Psoas muscle (tissue), 8 donors: ENCODE measurements around the gene SYT1. TPM values are rescaled to one million over a fixed set of nuclear protein-coding genes. Genes with fewer than 3 reads are reported as not detected.

Experiments
- ATAC-seq, 4 donors: fragments of 200-7000 bp; cut with Tn5 transposase; one replicate each; pipeline ENCODE4 v1.9.1; 2020; ENCODE audit warnings: moderate library complexity in 3 of 4, mild to moderate bottlenecking in 2 of 4
- DNase-seq, 2 donors: peaks; one replicate each; pipeline ENCODE4 v3.0.0-alpha.2; 2020
- H3K27ac ChIP-seq: fragments of 200-600 bp; one replicate; pipeline ENCODE4 v1.8.0; 2022
- H3K27me3 ChIP-seq, 3 donors: fragments of 200-600 bp in 1 of 3; one replicate each; pipeline versions ENCODE4 v1.6.1 to v1.8.0; 2013 to 2022; ENCODE audit warnings: low read length in 2 of 3, mild to moderate bottlenecking in 2 of 3, moderate library complexity in 1 of 3; ENCODE audit not compliant: insufficient read depth in 3 of 3
- H3K36me3 ChIP-seq, 2 donors: fragments of 200-600 bp in 1 of 2; one replicate each; pipeline versions ENCODE4 v1.6.1 to v1.8.0; 2013 to 2022; ENCODE audit warnings: low read depth in 1 of 2, mild to moderate bottlenecking in 1 of 2, moderate library complexity in 1 of 2; ENCODE audit not compliant: insufficient read depth in 1 of 2
- H3K4me1 ChIP-seq: fragments of 200-600 bp; one replicate; pipeline ENCODE4 v1.8.0; 2022
- H3K4me3 ChIP-seq: fragments of 200-600 bp; one replicate; pipeline ENCODE4 v1.8.0; 2022; ENCODE audit warnings: mild to moderate bottlenecking
- H3K9me3 ChIP-seq: fragments of 200-600 bp; one replicate; pipeline ENCODE4 v1.8.0; 2022
- CTCF ChIP-seq: fragments of 200-600 bp; IDR thresholded peaks from one replicate; pipeline ENCODE4 v1.8.0; 2022; ENCODE audit warnings: antibody characterized with exemption
- WGBS, 3 donors: extraction: QIAGEN DNeasy Blood & Tissue Kit; methylation state at CpG; one replicate each; pipeline versions ENCODE4 v1.1.6 to v1.1.7; 2013; 5-methylcytosine and 5-hydroxymethylcytosine counted together
- intact Hi-C, 2 donors: fragments of 100-400 bp; cut with DNase I; formaldehyde crosslinking; loops; one replicate each; pipeline versions ENCODE4 v1.11.0 to v1.14.2; 2022
- polyA plus RNA-seq, 3 donors: library from polyadenylated mRNA; stranded (reverse); fragments of 200-250 nt; gene quantifications; one replicate each; pipeline ENCODE4 v1.2.3, GENCODE V29; 2013
- total RNA-seq, 4 donors: library from RNA; stranded (reverse); fragmentation: NEBNext Ultra II Directional in 2 of 4; extraction: Animal tissue kit (Norgen Biotek cat#: 25700) in 2 of 4; gene quantifications; one replicate each; pipeline versions ENCODE4 v1.2.1 to v1.2.4, GENCODE V29; 2021 to 2023
- donor health status: healthy with polysubstance abuse.
- donor health status: DM: no; HTN: no; CAD: no; lungs with moderate emphysema.
- donor health status: Bipolar disorder and iron deficiency.
- donor health status: healthy.
- donor health status: DM: yes; HTN: yes; CAD: no.
- donor health status: DM: no; HTN: no; CAD: no.
- donor health status: DM: no; HTN: no; CAD: no.
- donor health status: DM: yes; HTN: yes; CAD: no.

The SYT1 gene
- total and polyA plus RNA-seq, 7 donors: 0.05 to 0.34 (median 0.14) TPM; not detected in 2

GRCh38 chr12:79238246-79238645 lies 373.7 kb downstream of the SYT1 start:
- TF ChIP-seq CTCF: no peak
- WGBS, 3 donors: 84 to 97% (median 95%) methylated on average over 3 of the region's 3 CpGs

GRCh38 chr12:79247494-79247893 lies 382.9 kb downstream of the SYT1 start:
- no peaks in the 10 kb centered on the region for H3K27me3 ChIP-seq
- WGBS, 3 donors: 88 to 92% (median 89%) methylated on average over 2 of the region's 2 CpGs
- ATAC-seq: no peak
- intact Hi-C loops: no loop called here
- TF ChIP-seq CTCF: no peak
- no peaks in the 10 kb centered on the region for H3K9me3 ChIP-seq
- H3K4me3 ChIP-seq: no peak overlapping the region
- H3K4me1 ChIP-seq: no peaks in the 10 kb centered on the region
- no peak overlapping the region for H3K27ac ChIP-seq
- H3K36me3 ChIP-seq: no peaks in the 10 kb centered on the region
- no peak for DNase-seq

More at GRCh38 chr12:79238246-79238645, 373.7 kb downstream of the SYT1 start:
- Histone ChIP-seq H3K36me3 (no peaks in the 10 kb centered on the region), H3K9me3 (no peaks in the 10 kb centered on the region), H3K4me3 (no peak overlapping the region), H3K4me1 (no peaks in the 10 kb centered on the region), H3K27ac (no peak overlapping the region), H3K27me3 (no peaks in the 10 kb centered on the region)
- DNase-seq (no peak), ATAC-seq (no peak)
- intact Hi-C loops: no loop called here

GRCh38 chr12:79250186-79250585 lies 385.6 kb downstream of the SYT1 start:
- no peaks in the 10 kb centered on the region for H3K27me3 ChIP-seq
- H3K9me3 ChIP-seq: no peaks in the 10 kb centered on the region
- no peaks in the 10 kb centered on the region for H3K4me1 ChIP-seq
- DNase-seq (no peak), ATAC-seq (no peak)
- H3K27ac ChIP-seq: no peak overlapping the region
- TF ChIP-seq CTCF: no peak
- WGBS, 3 donors: 87 to 89% (median 89%) methylated on average over 4 of the region's 4 CpGs
- H3K36me3 ChIP-seq: no peaks in the 10 kb centered on the region
- H3K4me3 ChIP-seq: no peak overlapping the region
- intact Hi-C loops: no loop called here

- Histone ChIP-seq H3K36me3 (no peaks in the 10 kb centered on the region), H3K4me1 (no peaks in the 10 kb centered on the region), H3K9me3 (no peaks in the 10 kb centered on the region), H3K27ac (no peak overlapping the region), H3K27me3 (no peaks in the 10 kb centered on the region), H3K4me3 (no peak overlapping the region)
- WGBS, 3 donors: 81 to 87% (median 85%) methylated on average over 2 of the region's 2 CpGs
- ATAC-seq (no peak), DNase-seq (no peak)
- intact Hi-C loops: no loop called here
- no peak for TF ChIP-seq CTCF
These were observed 386.6 kb downstream of the SYT1 start for GRCh38 chr12:79250960-79251755.
